Lower leg skin (tissue), 4 donors: Measurements from ENCODE around the gene RSPO4. TPM values are rescaled to one million over a fixed set of nuclear protein-coding genes. Genes with fewer than 3 reads are reported as not detected.
"Not testable (repeated sequence)": the region's sequence is repeated elsewhere in the genome, so short reads cannot be mapped to it uniquely, and the experiment has no call there.

Experiments used
- DNase-seq, 2 donors: peaks; one replicate each; pipeline ENCODE4 v3.0.0-alpha.2; 2019; ENCODE audit warnings: low spot score in 2 of 2
- H3K4me3 ChIP-seq: fragments of 200-600 bp; sonication (generic); 2 replicates; pipeline ENCODE4 v1.5.1; 2017; ENCODE audit warnings: mild to moderate bottlenecking, low read depth; ENCODE audit not compliant: poor library complexity, severe bottlenecking
- CTCF ChIP-seq, 3 donors: fragments of 450-650 bp; IDR thresholded peaks; one replicate each; pipeline ENCODE4 v1.5.1; 2016; ENCODE audit warnings: antibody characterized with exemption in 3 of 3, mild to moderate bottlenecking in 3 of 3, moderate library complexity in 2 of 3
- POLR2A ChIP-seq, 2 donors: fragments of 450-650 bp; IDR thresholded peaks; one replicate each; pipeline ENCODE4 v1.6.1; 2016 to 2017; ENCODE audit warnings: antibody characterized with exemption in 2 of 2, mild to moderate bottlenecking in 1 of 2, moderate library complexity in 1 of 2
- WGBS, 2 donors: methylation state at CpG; one replicate each; pipeline ENCODE4 v1.1.5; 2018; 5-methylcytosine and 5-hydroxymethylcytosine counted together
- intact Hi-C: fragments of 100-400 bp; cut with DNase I; formaldehyde crosslinking; loops from one replicate; pipeline ENCODE4 v1.15.0; 2023; ENCODE audit warnings: low total_unique reads
- total RNA-seq, 4 donors: library from RNA; depleted of rRNA; stranded (reverse); fragments of >200 nt; gene quantifications; one replicate each; pipeline ENCODE4 v1.1.0, GENCODE V29; 2016

The RSPO4 gene
- total RNA-seq, 4 donors from 2014 or later: 0.13 to 0.59 TPM; not detected in 2

DNA sequence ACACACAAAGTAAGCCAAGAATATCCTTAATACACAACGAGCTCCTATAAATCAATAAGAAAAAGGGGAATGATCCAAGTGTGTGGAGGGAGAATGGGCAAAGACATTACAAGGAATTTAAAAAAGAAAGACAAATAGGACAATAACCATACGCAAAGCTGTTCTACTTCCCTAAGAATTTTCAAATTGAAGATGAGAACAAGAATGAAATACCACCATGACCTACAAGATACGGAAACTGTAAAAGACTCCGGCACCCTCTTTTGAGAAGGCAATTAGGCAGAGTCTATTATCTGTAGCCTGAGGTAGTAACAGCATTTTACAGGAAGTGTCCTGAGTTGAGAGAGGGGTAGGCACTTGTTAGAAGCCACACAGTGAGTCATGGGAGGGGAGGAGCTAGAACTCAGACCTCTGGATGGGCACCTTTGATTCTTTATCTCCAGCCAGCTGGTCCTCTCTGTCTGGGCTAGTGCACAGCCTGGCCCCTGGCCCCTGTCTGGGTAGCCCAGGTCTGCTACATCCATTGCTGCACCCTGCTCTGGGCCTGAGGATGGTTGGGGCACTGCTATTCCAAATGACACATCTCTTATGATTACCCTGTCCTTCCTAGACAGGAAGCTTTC lies 15.3 kb downstream of the RSPO4 start:
- no peak for DNase-seq
- 56 to 67% methylated on average over 4 of the region's 4 CpGs for WGBS, 2 donors
- no peak overlapping the region for H3K4me3 ChIP-seq
- intact Hi-C loops: no loop called here
- no peak for TF ChIP-seq CTCF (IDR thresholded peaks at IDR 0.05)
- no peak for TF ChIP-seq POLR2A (IDR thresholded peaks at IDR 0.05)

GRCh38 chr20:984994-985393 lies 17.1 kb downstream of the RSPO4 start:
- DNase-seq, intact Hi-C loops, H3K4me3 ChIP-seq: not testable (repeated sequence)
- WGBS, 2 donors: 88 to 97% methylated on average over 1 of the region's 1 CpG

- DNase-seq: no peak
- intact Hi-C loops: no loop called here
- no peak for TF ChIP-seq CTCF (IDR thresholded peaks at IDR 0.05)
- no peak for TF ChIP-seq POLR2A (IDR thresholded peaks at IDR 0.05)
- H3K4me3 ChIP-seq: no peak overlapping the region
- 26 to 29% methylated on average over 8 to 9 of the region's 9 CpGs for WGBS, 2 donors
Observed at GRCh38 chr20:982754-983153, 19.4 kb downstream of the RSPO4 start.

- no peak overlapping the region for H3K4me3 ChIP-seq
- intact Hi-C loops: no loop called here
- no peak for DNase-seq
- TF ChIP-seq CTCF (IDR thresholded peaks at IDR 0.05): no peak
- TF ChIP-seq POLR2A (IDR thresholded peaks at IDR 0.05): no peak
- WGBS, 2 donors: 22 to 50% methylated on average over 1 of the region's 1 CpG
Observed at GRCh38 chr20:977021-977420, 25.1 kb downstream of the RSPO4 start.

DNA sequence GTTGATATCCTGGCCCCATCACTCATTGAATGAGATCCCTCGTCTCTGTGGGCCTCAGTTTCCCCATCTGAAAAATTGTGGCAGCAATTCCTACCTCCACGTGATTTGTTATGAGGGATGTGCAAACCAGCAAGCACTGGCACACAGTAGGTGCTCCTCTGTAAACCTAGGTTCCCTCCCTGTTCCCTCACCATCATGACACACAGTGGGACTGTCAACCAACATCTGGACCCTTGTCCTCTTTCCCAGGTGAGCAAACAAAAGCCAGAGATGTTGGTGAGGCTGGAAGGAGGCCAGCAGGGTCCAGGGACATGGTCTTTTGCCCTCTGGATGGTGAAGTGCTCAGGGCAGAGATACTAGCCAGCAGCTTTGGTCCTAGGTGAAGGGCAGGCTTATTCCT lies 26.1 kb downstream of the RSPO4 start:
- intact Hi-C loops: no loop called here
- WGBS, 2 donors: 62 to 65% methylated on average over 2 of the region's 2 CpGs
- no peak for TF ChIP-seq CTCF (IDR thresholded peaks at IDR 0.05)
- TF ChIP-seq POLR2A (IDR thresholded peaks at IDR 0.05): no peak
- H3K4me3 ChIP-seq: no peak overlapping the region
- no peak for DNase-seq

DNA sequence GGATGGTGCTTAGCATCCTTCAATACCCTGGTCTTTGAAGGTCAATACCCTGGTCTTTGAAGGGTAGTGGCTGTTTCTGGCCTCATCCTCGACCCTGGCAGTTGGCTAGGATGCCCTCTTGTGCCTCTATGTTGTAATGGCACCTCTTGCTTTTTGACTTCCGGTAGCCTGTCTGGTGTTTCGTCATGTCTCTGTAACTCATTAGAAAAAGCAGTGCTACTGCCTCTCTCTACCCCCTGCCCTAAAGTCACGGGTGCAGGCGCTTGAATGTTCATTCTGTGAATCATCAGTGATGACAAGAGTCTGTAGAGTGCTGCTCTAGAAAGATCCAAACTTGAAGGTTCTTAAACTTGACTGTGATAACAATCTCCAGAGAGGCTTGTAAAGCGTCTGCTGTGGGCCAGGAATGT lies 28.3 kb downstream of the RSPO4 start:
- DNase-seq: no peak
- no peak for TF ChIP-seq CTCF (IDR thresholded peaks at IDR 0.05)
- TF ChIP-seq POLR2A (IDR thresholded peaks at IDR 0.05): no peak
- intact Hi-C loops: no loop called here
- no peak overlapping the region for H3K4me3 ChIP-seq
- 14 to 15% methylated on average over 6 of the region's 6 CpGs for whole genome bisulfite sequencing, 2 donors
